CD4-positive, alpha-beta T cell treated with Interleukin-15 for 1 hour (primary cell): ENCODE results near the gene LLGL1.

Source experiments
- DNase-seq: peaks from one replicate; pipeline ENCODE4 v3.0.0-alpha.2; 2020

LLGL1 gene

GRCh38 chr17:18230288-18231141 lies 5.1 kb downstream of the LLGL1 start:
- DNase-seq: no peak

GRCh38 chr17:18231164-18231563 lies 5.7 kb downstream of the LLGL1 start:
- no peak for DNase-seq

- DNase-seq: no peak
Observed at GRCh38 chr17:18233803-18234518, 8.5 kb downstream of the LLGL1 start.

GRCh38 chr17:18234853-18235380 lies 9.5 kb downstream of the LLGL1 start:
- no peak for DNase-seq

GRCh38 chr17:18235743-18236256 lies 10.4 kb downstream of the LLGL1 start:
- no peak for DNase-seq

GRCh38 chr17:18236494-18236893 lies 11.1 kb downstream of the LLGL1 start:
- no peak for DNase-seq

- DNase-seq: no peak
Observed at GRCh38 chr17:18237461-18237860, 12.0 kb downstream of the LLGL1 start.

- no peak for DNase-seq
Observed at GRCh38 chr17:18238299-18238698, 12.9 kb downstream of the LLGL1 start.

GRCh38 chr17:18240449-18240848 lies 15.0 kb downstream of the LLGL1 start:
- no peak for DNase-seq

- no peak for DNase-seq
Observed at GRCh38 chr17:18241229-18241871, 15.9 kb downstream of the LLGL1 start.

GRCh38 chr17:18245038-18245776 lies 19.8 kb downstream of the LLGL1 start:
- no peak for DNase-seq

- no peak for DNase-seq
Observed at GRCh38 chr17:18246109-18246725, 20.8 kb downstream of the LLGL1 start.

- peak; percentile 49 for DNase-seq
Observed at GRCh38 chr17:18246880-18247612, 21.6 kb downstream of the LLGL1 start.

- DNase-seq: no peak
Observed at GRCh38 chr17:18247613-18248001, 22.2 kb downstream of the LLGL1 start.

GRCh38 chr17:18248300-18248731 lies 22.9 kb downstream of the LLGL1 start:
- DNase-seq: peak; percentile 71

- no peak for DNase-seq
Observed at GRCh38 chr17:18248811-18249210, 23.4 kb downstream of the LLGL1 start.

- DNase-seq: no peak
Observed at GRCh38 chr17:18250259-18250658, 24.8 kb downstream of the LLGL1 start.

GRCh38 chr17:18250708-18251107 lies 25.3 kb downstream of the LLGL1 start:
- DNase-seq: no peak

GRCh38 chr17:18251204-18251603 lies 25.8 kb downstream of the LLGL1 start:
- no peak for DNase-seq

- no peak for DNase-seq
Observed at GRCh38 chr17:18252160-18252559, 26.7 kb downstream of the LLGL1 start.

GRCh38 chr17:18253187-18253884 lies 27.9 kb downstream of the LLGL1 start:
- no peak for DNase-seq
